COLO668 (cell line): ENCODE measurements around the gene SMAD2.
"Not testable (repeated sequence)": the region's sequence is repeated elsewhere in the genome, so short reads cannot be mapped to it uniquely, and the experiment has no call there.

Source experiments
- DNase-seq: peaks from one replicate; lab custom pipeline; 2025; ENCODE audit not compliant: unreplicated experiment; lab: John Stamatoyannopoulos, UW

The SMAD2 gene

GRCh38 chr18:47797126-47797525, 133.3 kb downstream of the SMAD2 start:
- no peak for DNase-seq

GRCh38 chr18:47795434-47795814, 135.0 kb downstream of the SMAD2 start:
- DNase-seq, result no peak

GRCh38 chr18:47794725-47795433, 135.6 kb downstream of the SMAD2 start:
- DNase-seq, result no peak

- no peak for DNase-seq
Observed at GRCh38 chr18:47793609-47794008, 136.8 kb downstream of the SMAD2 start.

GRCh38 chr18:47791461-47791985, 138.9 kb downstream of the SMAD2 start:
- DNase-seq, result no peak

GRCh38 chr18:47790036-47790435, 140.4 kb downstream of the SMAD2 start:
- no peak for DNase-seq

GRCh38 chr18:47788621-47789020, 141.8 kb downstream of the SMAD2 start:
- DNase-seq, result no peak

GRCh38 chr18:47781561-47781960, 148.9 kb downstream of the SMAD2 start:
- DNase-seq, result no peak

GRCh38 chr18:47780011-47780725, 150.3 kb downstream of the SMAD2 start:
- no peak for DNase-seq

- DNase-seq, result no peak
Observed at GRCh38 chr18:47779381-47779780, 151.1 kb downstream of the SMAD2 start.

- DNase-seq, result no peak
Observed at GRCh38 chr18:47777626-47778025, 152.8 kb downstream of the SMAD2 start.

GRCh38 chr18:47775961-47776360, 154.5 kb downstream of the SMAD2 start:
- DNase-seq, result no peak

- no peak for DNase-seq
Observed at GRCh38 chr18:47773931-47774330, 156.5 kb downstream of the SMAD2 start.

- DNase-seq, result peak; percentile 68
Observed at GRCh38 chr18:47772374-47773248, 157.8 kb downstream of the SMAD2 start.

- DNase-seq, result no peak
Observed at GRCh38 chr18:47771922-47772321, 158.5 kb downstream of the SMAD2 start.

- no peak for DNase-seq
Observed at GRCh38 chr18:47767699-47768098, 162.8 kb downstream of the SMAD2 start.

- not testable (repeated sequence) for DNase-seq
Observed at GRCh38 chr18:47767198-47767597, 163.3 kb downstream of the SMAD2 start.
